BJ (cell line): ENCODE results near the gene KCNE2. TPM values are rescaled to one million over a fixed set of nuclear protein-coding genes. Genes with fewer than 3 reads are reported as not detected.
"Not testable (repeated sequence)": the region's sequence is repeated elsewhere in the genome, so short reads cannot be mapped to it uniquely, and the experiment has no call there.

ENCODE experiments used
- CTCF ChIA-PET: fragments of 350-600 bp; formaldehyde crosslinking; extraction: SDS; loops from one replicate; lab custom pipeline; 2021; ENCODE audit warnings: antibody characterized with exemption, inconsistent platforms; lab: Yijun Ruan, JAX
- POLR2A ChIA-PET: fragments of 300-600 bp; sonication (Branson Sonifier 250); formaldehyde crosslinking; extraction: SDS; loops from one replicate; lab custom pipeline; 2021; ENCODE audit warnings: antibody characterized with exemption; lab: Charles Lee
- DNase-seq: peaks from one replicate; pipeline ENCODE4 v3.0.0-alpha.2; 2011; ENCODE audit warnings: low read depth
- H3K27me3 ChIP-seq: 2 replicates; pipeline ENCODE4 v1.6.0; 2011; ENCODE audit warnings: low read length; ENCODE audit not compliant: control insufficient read depth, insufficient read depth
- H3K36me3 ChIP-seq: 2 replicates; pipeline ENCODE4 v1.5.1; 2011; ENCODE audit warnings: low read length; ENCODE audit not compliant: control insufficient read depth, insufficient read depth
- H3K4me3 ChIP-seq: 2 replicates; pipeline ENCODE4 v1.5.1; 2011; ENCODE audit warnings: low read depth, mild to moderate bottlenecking, control low read depth, low read length
- polyA plus RNA-seq: library from polyadenylated mRNA; depleted of rRNA; stranded (reverse); fragments of >200 nt; gene quantifications from 2 replicates; pipeline ENCODE4 v1.2.3, GENCODE V29; 2011
- TF ChIP-seq, protein P1 (sequence below): IDR thresholded peaks from 2 replicates; pipeline ENCODE4 v1.5.1; 2011; ENCODE audit warnings: low read depth, mild to moderate bottlenecking, control low read depth, inconsistent platforms, low read length, moderate library complexity; ENCODE audit not compliant: insufficient read depth

Gene KCNE2
- polyA plus RNA-seq, 1 experiment = not detected

DNA sequence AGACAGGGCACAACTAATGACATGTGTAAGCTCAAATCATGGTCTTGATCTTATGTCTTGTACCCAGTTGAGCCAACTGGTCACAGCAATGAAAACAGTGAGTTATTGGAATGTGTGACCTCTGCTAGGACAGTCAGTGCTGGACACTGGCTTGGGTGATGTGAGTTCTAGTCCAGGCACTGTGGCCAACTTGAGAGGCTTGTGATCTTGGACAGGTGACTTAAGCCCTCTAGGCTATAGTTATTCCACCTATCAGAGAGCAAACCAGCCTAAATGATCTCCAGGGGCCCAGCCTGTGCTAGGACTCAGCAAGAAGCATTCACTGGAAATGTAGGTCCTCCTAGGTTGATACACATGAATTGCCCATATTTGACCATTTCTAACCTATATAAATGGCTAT, 1.1 kb downstream of the KCNE2 start:
- Histone ChIP-seq H3K4me3 (no peak overlapping the region), H3K36me3 (no peaks in the 10 kb centered on the region), H3K27me3 (no peaks in the 10 kb centered on the region)
- TF ChIP-seq, protein P1, sequence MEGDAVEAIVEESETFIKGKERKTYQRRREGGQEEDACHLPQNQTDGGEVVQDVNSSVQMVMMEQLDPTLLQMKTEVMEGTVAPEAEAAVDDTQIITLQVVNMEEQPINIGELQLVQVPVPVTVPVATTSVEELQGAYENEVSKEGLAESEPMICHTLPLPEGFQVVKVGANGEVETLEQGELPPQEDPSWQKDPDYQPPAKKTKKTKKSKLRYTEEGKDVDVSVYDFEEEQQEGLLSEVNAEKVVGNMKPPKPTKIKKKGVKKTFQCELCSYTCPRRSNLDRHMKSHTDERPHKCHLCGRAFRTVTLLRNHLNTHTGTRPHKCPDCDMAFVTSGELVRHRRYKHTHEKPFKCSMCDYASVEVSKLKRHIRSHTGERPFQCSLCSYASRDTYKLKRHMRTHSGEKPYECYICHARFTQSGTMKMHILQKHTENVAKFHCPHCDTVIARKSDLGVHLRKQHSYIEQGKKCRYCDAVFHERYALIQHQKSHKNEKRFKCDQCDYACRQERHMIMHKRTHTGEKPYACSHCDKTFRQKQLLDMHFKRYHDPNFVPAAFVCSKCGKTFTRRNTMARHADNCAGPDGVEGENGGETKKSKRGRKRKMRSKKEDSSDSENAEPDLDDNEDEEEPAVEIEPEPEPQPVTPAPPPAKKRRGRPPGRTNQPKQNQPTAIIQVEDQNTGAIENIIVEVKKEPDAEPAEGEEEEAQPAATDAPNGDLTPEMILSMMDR = no peak
- no peak for DNase-seq
- CTCF ChIA-PET = interaction anchor here (1.1 to 2.0 kb wide), 2 partner anchors 238 to 265 kb away, joined by 3 to 7 read pairs; no protein-coding TSS in a partner anchor
- POLR2A ChIA-PET = no interaction called here

DNA sequence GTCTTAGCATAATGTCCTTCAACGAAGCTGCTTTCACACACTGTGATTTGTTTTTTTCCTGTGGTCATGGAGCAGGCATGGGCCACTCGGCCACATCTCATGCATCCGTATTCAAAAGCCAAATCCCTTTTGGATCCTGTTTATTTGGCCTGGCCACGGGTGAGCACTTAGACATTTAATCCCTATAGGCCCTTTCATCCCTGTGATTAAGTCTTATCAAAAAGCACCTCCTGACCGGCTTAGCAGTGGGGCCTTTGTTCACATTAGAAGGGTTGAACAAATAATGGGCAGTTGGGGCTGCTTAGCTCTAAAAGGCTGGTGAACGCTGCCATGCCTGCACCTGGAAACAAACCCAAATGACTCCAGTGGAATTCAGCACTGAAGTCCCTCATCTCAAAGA, 2.0 kb downstream of the KCNE2 start:
- Histone ChIP-seq H3K4me3 (no peak overlapping the region), H3K36me3 (no peaks in the 10 kb centered on the region), H3K27me3 (no peaks in the 10 kb centered on the region)
- TF ChIP-seq, protein P1 = no peak
- ChIA-PET CTCF (interaction anchor here (0.6 to 4.6 kb wide), 3 partner anchors 33 to 442 kb away, joined by 3 to 21 read pairs (median 7); no protein-coding TSS in a partner anchor), POLR2A (interaction anchor here (0.6 kb wide), 1 partner anchor 128 kb away, joined by 4 read pairs; no protein-coding TSS in a partner anchor)
- DNase-seq = no peak

DNA sequence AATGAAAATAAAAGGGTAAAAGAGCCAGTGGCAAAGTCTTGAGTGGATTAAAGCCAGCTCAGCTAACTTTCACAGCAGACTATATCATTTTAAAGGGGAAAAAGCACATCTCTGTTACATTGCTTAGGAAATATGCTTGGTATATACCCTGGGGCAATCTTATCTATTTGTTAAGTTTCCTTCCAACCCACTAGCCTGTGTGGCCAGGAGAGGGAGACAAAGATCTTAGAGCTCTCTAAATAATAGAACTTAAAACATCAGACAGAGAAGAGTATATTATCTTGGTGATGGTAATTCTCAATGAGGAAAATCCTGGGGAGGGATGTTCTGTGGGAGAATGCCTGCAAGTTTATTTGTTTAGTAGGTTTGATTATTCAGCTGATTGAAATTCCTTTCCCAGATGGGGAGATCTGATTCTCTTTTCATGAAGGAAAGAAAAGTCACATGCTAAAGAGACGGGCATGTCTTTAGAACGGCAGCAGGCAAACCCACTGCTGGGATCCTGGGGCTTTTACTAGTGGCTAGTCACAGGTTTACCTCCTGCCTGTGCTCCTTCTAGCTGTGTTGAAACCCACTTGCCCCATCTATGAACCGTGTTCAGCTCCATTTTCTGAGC, 3.6 kb downstream of the KCNE2 start:
- ChIA-PET POLR2A (no interaction called here), CTCF (interaction anchor here (0.8 to 4.6 kb wide), 18 partner anchors 9 to 1661 kb away, joined by 3 to 21 read pairs (median 3); no protein-coding TSS in a partner anchor)
- Histone ChIP-seq H3K36me3 (no peaks in the 10 kb centered on the region), H3K27me3 (no peaks in the 10 kb centered on the region; the same call in 1 of the 2 replicates), H3K4me3 (no peak overlapping the region)
- TF ChIP-seq, protein P1 = peak; percentile 86
- peak; percentile 81 for DNase-seq

DNA sequence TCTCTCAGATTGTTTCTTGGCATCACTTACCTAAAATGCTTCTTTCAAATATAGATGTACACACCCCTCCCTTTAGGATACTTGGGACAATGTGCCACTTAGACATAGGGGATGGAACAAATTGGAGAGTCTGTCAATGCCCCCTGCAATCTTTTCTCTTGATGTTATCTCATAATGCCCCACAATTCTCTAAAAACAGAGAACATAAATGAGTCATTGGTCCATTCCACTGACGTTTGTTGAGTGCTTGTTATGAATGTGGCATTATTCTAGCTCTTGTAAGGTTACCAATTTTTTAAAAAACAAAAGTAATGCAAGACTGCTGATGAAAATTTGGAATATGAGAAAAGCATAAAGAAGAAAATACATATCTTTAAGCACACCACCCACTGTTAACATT, 5.9 kb downstream of the KCNE2 start:
- TF ChIP-seq, protein P1 = no peak
- POLR2A ChIA-PET = no interaction called here

DNA sequence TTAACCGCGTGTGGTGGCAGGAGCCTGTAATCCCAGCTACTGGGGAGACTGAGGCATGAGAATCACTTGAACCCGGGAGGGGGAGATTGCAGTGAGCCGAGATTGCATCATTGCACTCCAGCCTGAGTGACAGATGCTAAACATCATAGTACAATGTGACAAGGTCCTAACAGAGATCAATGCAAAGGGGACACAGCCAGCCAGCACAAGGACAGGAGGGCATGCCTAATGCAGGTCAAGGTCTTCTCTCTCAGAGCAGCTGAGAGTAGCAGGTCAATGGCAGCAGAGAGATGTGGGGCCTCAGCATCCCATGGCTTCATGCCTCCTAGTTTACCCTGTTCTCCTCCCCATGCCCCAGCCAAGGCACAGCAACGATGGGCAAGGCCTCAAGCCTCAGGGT, 8.5 kb downstream of the KCNE2 start:
- Histone ChIP-seq H3K4me3 (no peak overlapping the region), H3K27me3 (no peaks in the 10 kb centered on the region; the same call in 1 of the 2 replicates), H3K36me3 (no peaks in the 10 kb centered on the region)
- ChIA-PET POLR2A (no interaction called here), CTCF (no interaction called here)
- TF ChIP-seq, protein P1 = no peak
- DNase-seq = no peak

More for the DNA sequence above, 5.9 kb downstream of the KCNE2 start:
- Histone ChIP-seq H3K4me3 (no peak overlapping the region), H3K27me3 (no peaks in the 10 kb centered on the region; the same call in 1 of the 2 replicates), H3K36me3 (no peaks in the 10 kb centered on the region)
- CTCF ChIA-PET = interaction anchor here (4.6 kb wide), 1 partner anchor 446 kb away, joined by 21 read pairs; no protein-coding TSS in a partner anchor
- DNase-seq = no peak

DNA sequence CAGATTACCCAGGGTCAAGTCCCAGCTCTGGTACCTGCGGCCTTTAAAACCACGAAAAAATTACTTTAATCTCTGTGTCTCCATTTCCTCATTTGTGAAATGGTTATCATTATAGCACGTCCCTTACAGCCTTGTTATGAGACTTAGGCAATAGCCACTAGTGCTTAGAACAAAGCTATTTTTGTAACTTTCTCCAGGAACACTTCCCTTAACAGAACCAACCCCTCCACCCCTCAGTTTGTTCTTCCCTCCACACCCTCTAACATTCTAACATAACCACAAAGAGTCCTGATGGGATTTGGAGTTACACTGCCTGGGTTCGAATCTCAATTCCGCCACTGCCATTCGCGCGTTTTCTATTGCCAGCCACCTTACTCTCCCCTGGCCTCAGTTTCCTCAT, 10.7 kb downstream of the KCNE2 start:
- CTCF ChIA-PET, POLR2A ChIA-PET, DNase-seq, H3K36me3 ChIP-seq, H3K27me3 ChIP-seq, H3K4me3 ChIP-seq: not testable (repeated sequence)

DNA sequence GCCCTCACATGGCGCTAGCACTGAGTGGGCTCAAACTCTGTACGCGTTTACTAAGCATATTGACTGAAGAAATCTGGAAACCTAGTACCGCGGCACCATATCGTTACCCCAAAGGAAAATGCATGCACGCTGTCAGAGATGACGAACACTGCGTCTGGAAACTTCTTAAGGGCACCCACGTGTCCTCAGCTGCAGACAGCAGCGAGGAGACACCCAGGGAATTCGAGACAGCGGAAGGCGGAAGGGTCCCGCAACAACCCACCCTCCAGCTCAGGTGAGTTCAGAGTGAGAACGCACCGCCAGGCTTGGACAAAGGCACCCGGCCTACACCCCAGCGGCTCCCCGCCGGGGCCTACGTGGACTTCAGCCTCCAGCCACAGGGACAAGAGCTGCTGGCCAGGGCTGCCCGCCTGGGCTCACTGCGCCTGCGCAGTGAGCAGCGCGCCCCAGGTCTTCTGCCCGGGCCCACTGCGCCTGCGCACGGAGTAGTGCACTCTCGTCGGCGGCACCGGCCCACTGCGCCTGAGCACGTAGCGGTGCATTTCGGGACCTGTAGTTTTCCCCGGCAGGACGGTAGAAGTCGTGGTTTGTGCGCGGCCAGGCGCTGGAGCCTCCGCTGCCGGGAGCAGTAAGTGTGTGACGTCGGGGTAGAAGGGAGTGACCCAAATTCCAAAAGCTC, 11.3 kb downstream of the KCNE2 start, which contains the start of gene SMIM11:
SMIM11 (plus strand) TSS at position 568 of the 679 bp plus-strand sequence. CDS start 3,998 bp downstream, outside the sequence.
- CTCF ChIA-PET, H3K27me3 ChIP-seq, H3K36me3 ChIP-seq, H3K4me3 ChIP-seq, DNase-seq, POLR2A ChIA-PET: not testable (repeated sequence)
